Measurements from ENCODE around the gene TBC1D17.

GRCh38 chr19:49926515-49926914, 49.0 kb downstream of the TBC1D17 start:
- TF ChIP-seq, protein P1, sequence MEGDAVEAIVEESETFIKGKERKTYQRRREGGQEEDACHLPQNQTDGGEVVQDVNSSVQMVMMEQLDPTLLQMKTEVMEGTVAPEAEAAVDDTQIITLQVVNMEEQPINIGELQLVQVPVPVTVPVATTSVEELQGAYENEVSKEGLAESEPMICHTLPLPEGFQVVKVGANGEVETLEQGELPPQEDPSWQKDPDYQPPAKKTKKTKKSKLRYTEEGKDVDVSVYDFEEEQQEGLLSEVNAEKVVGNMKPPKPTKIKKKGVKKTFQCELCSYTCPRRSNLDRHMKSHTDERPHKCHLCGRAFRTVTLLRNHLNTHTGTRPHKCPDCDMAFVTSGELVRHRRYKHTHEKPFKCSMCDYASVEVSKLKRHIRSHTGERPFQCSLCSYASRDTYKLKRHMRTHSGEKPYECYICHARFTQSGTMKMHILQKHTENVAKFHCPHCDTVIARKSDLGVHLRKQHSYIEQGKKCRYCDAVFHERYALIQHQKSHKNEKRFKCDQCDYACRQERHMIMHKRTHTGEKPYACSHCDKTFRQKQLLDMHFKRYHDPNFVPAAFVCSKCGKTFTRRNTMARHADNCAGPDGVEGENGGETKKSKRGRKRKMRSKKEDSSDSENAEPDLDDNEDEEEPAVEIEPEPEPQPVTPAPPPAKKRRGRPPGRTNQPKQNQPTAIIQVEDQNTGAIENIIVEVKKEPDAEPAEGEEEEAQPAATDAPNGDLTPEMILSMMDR (IDR thresholded peaks at IDR 0.05): no peak
- TF ChIP-seq POLR2A (IDR thresholded peaks at IDR 0.05): no peak
- TF ChIP-seq EP300 (IDR thresholded peaks at IDR 0.05): no peak
